ENCODE measurements around the gene HSPA4L. TPM values are rescaled to one million over a fixed set of nuclear protein-coding genes. Genes with fewer than 3 reads are reported as not detected.

Gene HSPA4L
- total RNA-seq, 1 donor from 2014 or later = 1.6 TPM

- peak overlapping the region; percentile 96 to 99 (median 98) for H3K4me3 ChIP-seq (ENCODE audit: low read length in 3 of 3)
- no peaks in the 10 kb centered on the region for H3K36me3 ChIP-seq (ENCODE audit: control insufficient read depth in 3 of 3, insufficient read depth in 3 of 3, low read length in 3 of 3)
- H3K27ac ChIP-seq (ENCODE audit: low read depth, low read length) = peak overlapping the region; percentile 42
- peaks cover 4 to 8% (median 6%) of the 10 kb centered on the region in 3 donors for H3K4me1 ChIP-seq (ENCODE audit: control insufficient read depth in 3 of 3, insufficient read depth in 3 of 3, low read length in 3 of 3)
- peaks cover 0 to 11% (median 0%) of the 10 kb centered on the region in 3 donors for H3K27me3 ChIP-seq (ENCODE audit: control insufficient read depth in 3 of 3, insufficient read depth in 3 of 3, low read length in 3 of 3)
- no peaks in the 10 kb centered on the region for H3K9me3 ChIP-seq (ENCODE audit: control insufficient read depth in 3 of 3, low read length in 3 of 3)
- peak overlapping the region; percentile 81 to 91 (median 89) for H3K9ac ChIP-seq (ENCODE audit: low read depth in 1 of 3, low read length in 3 of 3)
These were observed 1.1 kb downstream of the HSPA4L start for GRCh38 chr4:127783026-127783769.

- peak overlapping the region; percentile 42 for H3K27ac ChIP-seq (ENCODE audit: low read depth, low read length)
- no peaks in the 10 kb centered on the region for H3K9me3 ChIP-seq (ENCODE audit: control insufficient read depth in 3 of 3, low read length in 3 of 3)
- no peaks in the 10 kb centered on the region for H3K36me3 ChIP-seq (ENCODE audit: control insufficient read depth in 3 of 3, insufficient read depth in 3 of 3, low read length in 3 of 3)
- H3K9ac ChIP-seq (ENCODE audit: low read depth in 1 of 3, low read length in 3 of 3) = peak overlapping the region in 2 of 3 donors; percentile 27 to 42
- peaks cover 4 to 8% (median 6%) of the 10 kb centered on the region in 3 donors for H3K4me1 ChIP-seq (ENCODE audit: control insufficient read depth in 3 of 3, insufficient read depth in 3 of 3, low read length in 3 of 3)
- H3K27me3 ChIP-seq (ENCODE audit: control insufficient read depth in 3 of 3, insufficient read depth in 3 of 3, low read length in 3 of 3) = peaks cover 0 to 11% (median 0%) of the 10 kb centered on the region in 3 donors
- H3K4me3 ChIP-seq (ENCODE audit: low read length in 3 of 3) = peak overlapping the region in 1 of 3 donors; percentile 46
These were observed 2.0 kb downstream of the HSPA4L start for GRCh38 chr4:127783955-127784770.

- H3K4me1 ChIP-seq (ENCODE audit: control insufficient read depth in 3 of 3, insufficient read depth in 3 of 3, low read length in 3 of 3) = peaks cover 0 to 6% (median 0%) of the 10 kb centered on the region in 3 donors
- H3K27ac ChIP-seq (ENCODE audit: low read depth, low read length) = no peak overlapping the region
- H3K27me3 ChIP-seq (ENCODE audit: control insufficient read depth in 3 of 3, insufficient read depth in 3 of 3, low read length in 3 of 3) = no peaks in the 10 kb centered on the region
- H3K9me3 ChIP-seq (ENCODE audit: control insufficient read depth in 3 of 3, low read length in 3 of 3) = no peaks in the 10 kb centered on the region
- H3K4me3 ChIP-seq (ENCODE audit: low read length in 3 of 3) = no peak overlapping the region
- no peaks in the 10 kb centered on the region for H3K36me3 ChIP-seq (ENCODE audit: control insufficient read depth in 3 of 3, insufficient read depth in 3 of 3, low read length in 3 of 3)
- no peak overlapping the region for H3K9ac ChIP-seq (ENCODE audit: low read depth in 1 of 3, low read length in 3 of 3)
These were observed 6.4 kb downstream of the HSPA4L start for GRCh38 chr4:127788517-127788916.

- H3K4me1 ChIP-seq (ENCODE audit: control insufficient read depth in 3 of 3, insufficient read depth in 3 of 3, low read length in 3 of 3) = no peaks in the 10 kb centered on the region
- H3K27ac ChIP-seq (ENCODE audit: low read depth, low read length) = no peak overlapping the region
- H3K36me3 ChIP-seq (ENCODE audit: control insufficient read depth in 3 of 3, insufficient read depth in 3 of 3, low read length in 3 of 3) = no peaks in the 10 kb centered on the region
- no peak overlapping the region for H3K4me3 ChIP-seq (ENCODE audit: low read length in 3 of 3)
- H3K27me3 ChIP-seq (ENCODE audit: control insufficient read depth in 3 of 3, insufficient read depth in 3 of 3, low read length in 3 of 3) = no peaks in the 10 kb centered on the region
- no peak overlapping the region for H3K9ac ChIP-seq (ENCODE audit: low read depth in 1 of 3, low read length in 3 of 3)
- no peaks in the 10 kb centered on the region for H3K9me3 ChIP-seq (ENCODE audit: control insufficient read depth in 3 of 3, low read length in 3 of 3)
These were observed 9.3 kb downstream of the HSPA4L start for GRCh38 chr4:127791391-127791790.

GRCh38 chr4:127793528-127793927 lies 11.4 kb downstream of the HSPA4L start:
- Histone ChIP-seq H3K36me3 (ENCODE audit: control insufficient read depth in 3 of 3, insufficient read depth in 3 of 3, low read length in 3 of 3) (no peaks in the 10 kb centered on the region), H3K27me3 (ENCODE audit: control insufficient read depth in 3 of 3, insufficient read depth in 3 of 3, low read length in 3 of 3) (no peaks in the 10 kb centered on the region), H3K9ac (ENCODE audit: low read depth in 1 of 3, low read length in 3 of 3) (no peak overlapping the region), H3K27ac (ENCODE audit: low read depth, low read length) (no peak overlapping the region), H3K4me1 (ENCODE audit: control insufficient read depth in 3 of 3, insufficient read depth in 3 of 3, low read length in 3 of 3) (no peaks in the 10 kb centered on the region), H3K9me3 (ENCODE audit: control insufficient read depth in 3 of 3, low read length in 3 of 3) (no peaks in the 10 kb centered on the region), H3K4me3 (ENCODE audit: low read length in 3 of 3) (no peak overlapping the region)

- no peaks in the 10 kb centered on the region for H3K4me1 ChIP-seq (ENCODE audit: control insufficient read depth in 3 of 3, insufficient read depth in 3 of 3, low read length in 3 of 3)
- H3K4me3 ChIP-seq (ENCODE audit: low read length in 3 of 3) = no peak overlapping the region
- H3K27me3 ChIP-seq (ENCODE audit: control insufficient read depth in 3 of 3, insufficient read depth in 3 of 3, low read length in 3 of 3) = no peaks in the 10 kb centered on the region
- H3K36me3 ChIP-seq (ENCODE audit: control insufficient read depth in 3 of 3, insufficient read depth in 3 of 3, low read length in 3 of 3) = no peaks in the 10 kb centered on the region
- no peaks in the 10 kb centered on the region for H3K9me3 ChIP-seq (ENCODE audit: control insufficient read depth in 3 of 3, low read length in 3 of 3)
- no peak overlapping the region for H3K9ac ChIP-seq (ENCODE audit: low read depth in 1 of 3, low read length in 3 of 3)
- H3K27ac ChIP-seq (ENCODE audit: low read depth, low read length) = no peak overlapping the region
These were observed 17.6 kb downstream of the HSPA4L start for GRCh38 chr4:127799711-127800110.

- H3K36me3 ChIP-seq (ENCODE audit: control insufficient read depth in 3 of 3, insufficient read depth in 3 of 3, low read length in 3 of 3) = no peaks in the 10 kb centered on the region
- H3K4me3 ChIP-seq (ENCODE audit: low read length in 3 of 3) = no peak overlapping the region
- no peak overlapping the region for H3K9ac ChIP-seq (ENCODE audit: low read depth in 1 of 3, low read length in 3 of 3)
- no peaks in the 10 kb centered on the region for H3K9me3 ChIP-seq (ENCODE audit: control insufficient read depth in 3 of 3, low read length in 3 of 3)
- H3K4me1 ChIP-seq (ENCODE audit: control insufficient read depth in 3 of 3, insufficient read depth in 3 of 3, low read length in 3 of 3) = no peaks in the 10 kb centered on the region
- no peaks in the 10 kb centered on the region for H3K27me3 ChIP-seq (ENCODE audit: control insufficient read depth in 3 of 3, insufficient read depth in 3 of 3, low read length in 3 of 3)
- H3K27ac ChIP-seq (ENCODE audit: low read depth, low read length) = no peak overlapping the region
These were observed 27.2 kb downstream of the HSPA4L start for GRCh38 chr4:127809173-127809800.

- no peaks in the 10 kb centered on the region for H3K4me1 ChIP-seq (ENCODE audit: control insufficient read depth in 3 of 3, insufficient read depth in 3 of 3, low read length in 3 of 3)
These were observed 28.4 kb downstream of the HSPA4L start for GRCh38 chr4:127810551-127810950.

GRCh38 chr4:127822430-127822829 lies 40.3 kb downstream of the HSPA4L start:
- Histone ChIP-seq H3K27me3 (ENCODE audit: control insufficient read depth in 3 of 3, insufficient read depth in 3 of 3, low read length in 3 of 3) (no peaks in the 10 kb centered on the region), H3K4me1 (ENCODE audit: control insufficient read depth in 3 of 3, insufficient read depth in 3 of 3, low read length in 3 of 3) (no peaks in the 10 kb centered on the region), H3K4me3 (ENCODE audit: low read length in 3 of 3) (no peak overlapping the region), H3K9me3 (ENCODE audit: control insufficient read depth in 3 of 3, low read length in 3 of 3) (no peaks in the 10 kb centered on the region), H3K9ac (ENCODE audit: low read depth in 1 of 3, low read length in 3 of 3) (no peak overlapping the region), H3K27ac (ENCODE audit: low read depth, low read length) (no peak overlapping the region), H3K36me3 (ENCODE audit: control insufficient read depth in 3 of 3, insufficient read depth in 3 of 3, low read length in 3 of 3) (peaks cover 0 to 4% (median 0%) of the 10 kb centered on the region in 3 donors)

More at GRCh38 chr4:127810551-127810950, 28.4 kb downstream of the HSPA4L start:
- Histone ChIP-seq H3K9me3 (ENCODE audit: control insufficient read depth in 3 of 3, low read length in 3 of 3) (no peaks in the 10 kb centered on the region), H3K9ac (ENCODE audit: low read depth in 1 of 3, low read length in 3 of 3) (no peak overlapping the region), H3K4me3 (ENCODE audit: low read length in 3 of 3) (no peak overlapping the region), H3K27me3 (ENCODE audit: control insufficient read depth in 3 of 3, insufficient read depth in 3 of 3, low read length in 3 of 3) (no peaks in the 10 kb centered on the region), H3K27ac (ENCODE audit: low read depth, low read length) (no peak overlapping the region), H3K36me3 (ENCODE audit: control insufficient read depth in 3 of 3, insufficient read depth in 3 of 3, low read length in 3 of 3) (no peaks in the 10 kb centered on the region)

All from skeletal muscle tissue (tissue), 4 donors.